ENCODE data around the gene GUCD1. TPM values are rescaled to one million over a fixed set of nuclear protein-coding genes. Genes with fewer than 3 reads are reported as not detected.

Gene GUCD1
- total and polyA plus RNA-seq, 2 of the 13 experiments (the other 11 are each of a cell fraction or from before 2014, with no cell fraction given) = 128 to 245 TPM

- TF ChIP-seq LCORL (IDR thresholded peaks at IDR 0.05) (no peak), LCORL (CRISPR knock-in tag; IDR thresholded peaks at IDR 0.05) (peak; percentile 20), ZNF777 (CRISPR knock-in tag; IDR thresholded peaks at IDR 0.05) (no peak), ZNF12 (CRISPR knock-in tag; IDR thresholded peaks at IDR 0.05) (no peak), USF2 (IDR thresholded peaks at IDR 0.05; ENCODE audit: low read depth, low read length) (no peak), USF2 (CRISPR knock-in tag; IDR thresholded peaks at IDR 0.05; ENCODE audit: borderline replicate concordance) (no peak), ZNF660 (CRISPR knock-in tag; IDR thresholded peaks at IDR 0.05; ENCODE audit: borderline replicate concordance, low read depth) (no peak), U2AF2 (IDR thresholded peaks at IDR 0.05; ENCODE audit: low read depth, low read length) (no peak), ZNF468 (CRISPR knock-in tag; IDR thresholded peaks at IDR 0.05) (0 out of 2 replicates have a peak, but pooled peaks have one; percentile 67), RAD21 (CRISPR knock-in tag; IDR thresholded peaks at IDR 0.05) (peak; percentile 58; the same call in 1 of the 2 replicates), ZNF264 (CRISPR knock-in tag; IDR thresholded peaks at IDR 0.05) (no peak), THAP11 (CRISPR knock-in tag; IDR thresholded peaks at IDR 0.05) (peak; percentile 41; the same call in 1 of the 2 replicates), WIZ (CRISPR knock-in tag; IDR thresholded peaks at IDR 0.05) (0 out of 2 replicates have a peak, but pooled peaks have one; percentile 18), ZNF17 (CRISPR knock-in tag; IDR thresholded peaks at IDR 0.05) (no peak), HHEX (CRISPR knock-in tag; IDR thresholded peaks at IDR 0.05) (no peak), PATZ1 (CRISPR knock-in tag; IDR thresholded peaks at IDR 0.05) (peak; percentile 59), NR1H2 (CRISPR knock-in tag; IDR thresholded peaks at IDR 0.05; ENCODE audit: borderline replicate concordance, low read depth) (no peak), ATF7 (IDR thresholded peaks at IDR 0.05) (no peak), ATF7 (CRISPR knock-in tag; IDR thresholded peaks at IDR 0.05) (0 out of 2 replicates have a peak, but pooled peaks have one; percentile 34), NCOR1 (IDR thresholded peaks at IDR 0.05; ENCODE audit: borderline replicate concordance, low read length) (no peak), ZBTB7B (CRISPR knock-in tag; IDR thresholded peaks at IDR 0.05) (peak; percentile 37; the same call in 1 of the 2 replicates), FOXM1 (CRISPR knock-in tag; IDR thresholded peaks at IDR 0.05) (no peak), ZNF570 (CRISPR knock-in tag; IDR thresholded peaks at IDR 0.05; ENCODE audit: borderline replicate concordance) (no peak), YY1 (IDR thresholded peaks at IDR 0.05; ENCODE audit: insufficient read depth, insufficient replicate concordance, low read depth, low read length) (peak; percentile 32), ESRRA (CRISPR knock-in tag; IDR thresholded peaks at IDR 0.05; ENCODE audit: low read depth) (peak; percentile 40; the same call in 1 of the 2 replicates), DR1 (CRISPR knock-in tag; IDR thresholded peaks at IDR 0.05) (no peak), AKAP8 (CRISPR knock-in tag; IDR thresholded peaks at IDR 0.05) (peak; percentile 25; the same call in 1 of the 2 replicates), ZBTB25 (CRISPR knock-in tag; IDR thresholded peaks at IDR 0.05) (peak; percentile 23; the same call in 1 of the 2 replicates)
Observed at GRCh38 chr22:24554313-24555164, at the start of gene GUCD1 (continued).
